KG1 (cell line): ENCODE data around the gene ZBTB43.
"Not testable (repeated sequence)": the region's sequence is repeated elsewhere in the genome, so short reads cannot be mapped to it uniquely, and the experiment has no call there.

Experiments used
- DNase-seq: peaks from one replicate; lab custom pipeline; 2025; lab: John Stamatoyannopoulos, UW

Gene ZBTB43

GRCh38 chr9:126791406-126792230, 13.2 kb upstream of the ZBTB43 start:
- DNase-seq, result no peak

GRCh38 chr9:126793686-126794417, 11.0 kb upstream of the ZBTB43 start:
- no peak for DNase-seq

- DNase-seq, result no peak
These were observed 10.4 kb upstream of the ZBTB43 start for GRCh38 chr9:126794441-126794840.

GRCh38 chr9:126796758-126797157, 8.1 kb upstream of the ZBTB43 start:
- no peak for DNase-seq

GRCh38 chr9:126797903-126798302, 6.9 kb upstream of the ZBTB43 start:
- no peak for DNase-seq

GRCh38 chr9:126799034-126799433, 5.8 kb upstream of the ZBTB43 start:
- DNase-seq, result no peak

- DNase-seq, result no peak
These were observed 2.4 kb upstream of the ZBTB43 start for GRCh38 chr9:126802318-126803059.

GRCh38 chr9:126804198-126804695, 593 bp upstream of the ZBTB43 start:
- no peak for DNase-seq

GRCh38 chr9:126805554-126806262, 868 bp downstream of the ZBTB43 start:
- no peak for DNase-seq

GRCh38 chr9:126806336-126806735, 1.5 kb downstream of the ZBTB43 start:
- DNase-seq, result no peak

GRCh38 chr9:126809068-126809467, 4.2 kb downstream of the ZBTB43 start:
- no peak for DNase-seq

- DNase-seq, result not testable (repeated sequence)
These were observed 5.4 kb downstream of the ZBTB43 start for GRCh38 chr9:126810221-126810620.

- no peak for DNase-seq
These were observed 8.2 kb downstream of the ZBTB43 start for GRCh38 chr9:126813072-126813471.

GRCh38 chr9:126814091-126814490, 9.3 kb downstream of the ZBTB43 start:
- DNase-seq, result no peak

- not testable (repeated sequence) for DNase-seq
These were observed 12.8 kb downstream of the ZBTB43 start for GRCh38 chr9:126817615-126818014.

GRCh38 chr9:126818482-126818881, 13.6 kb downstream of the ZBTB43 start:
- DNase-seq, result no peak

GRCh38 chr9:126819482-126819881, 14.6 kb downstream of the ZBTB43 start:
- DNase-seq, result no peak

- no peak for DNase-seq
These were observed 17.4 kb downstream of the ZBTB43 start for GRCh38 chr9:126822278-126822677.

GRCh38 chr9:126822873-126823272, 18.0 kb downstream of the ZBTB43 start:
- DNase-seq, result no peak

GRCh38 chr9:126824052-126824451, 19.2 kb downstream of the ZBTB43 start:
- not testable (repeated sequence) for DNase-seq

- no peak for DNase-seq
These were observed 22.4 kb downstream of the ZBTB43 start for GRCh38 chr9:126827227-126827626.

- no peak for DNase-seq
These were observed 24.2 kb downstream of the ZBTB43 start for GRCh38 chr9:126829035-126829434.
